ENCODE data around the gene DMTF1. TPM values are rescaled to one million over a fixed set of nuclear protein-coding genes. Genes with fewer than 3 reads are reported as not detected.
A peak's percentile ranks its signal among the peaks of the same experiment; 100 is the strongest.

The DMTF1 gene
- total and polyA plus RNA-seq, 2 experiments from 2014 or later: 44.6 to 68.7 TPM

DNA sequence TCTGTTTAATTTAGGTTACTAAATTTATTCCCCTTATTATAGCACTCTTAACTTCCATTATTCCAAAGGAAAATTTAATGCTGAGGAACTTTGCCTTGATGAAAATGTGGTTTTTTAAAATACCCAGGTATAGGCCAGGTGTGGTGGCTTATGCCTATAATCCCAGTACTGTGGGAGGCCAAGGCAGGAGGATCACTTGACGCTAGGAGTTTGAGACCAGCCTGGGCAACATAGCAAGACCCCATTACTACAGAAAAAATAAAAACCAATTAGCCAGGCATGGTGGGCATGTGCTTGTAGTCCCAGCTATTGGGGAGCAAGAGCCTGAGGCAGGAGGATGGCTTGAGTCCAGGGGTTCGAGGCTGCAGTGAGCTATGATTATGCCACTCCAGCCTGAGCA is 34.9 kb downstream of the DMTF1 start:
- TF ChIP-seq, protein P1, sequence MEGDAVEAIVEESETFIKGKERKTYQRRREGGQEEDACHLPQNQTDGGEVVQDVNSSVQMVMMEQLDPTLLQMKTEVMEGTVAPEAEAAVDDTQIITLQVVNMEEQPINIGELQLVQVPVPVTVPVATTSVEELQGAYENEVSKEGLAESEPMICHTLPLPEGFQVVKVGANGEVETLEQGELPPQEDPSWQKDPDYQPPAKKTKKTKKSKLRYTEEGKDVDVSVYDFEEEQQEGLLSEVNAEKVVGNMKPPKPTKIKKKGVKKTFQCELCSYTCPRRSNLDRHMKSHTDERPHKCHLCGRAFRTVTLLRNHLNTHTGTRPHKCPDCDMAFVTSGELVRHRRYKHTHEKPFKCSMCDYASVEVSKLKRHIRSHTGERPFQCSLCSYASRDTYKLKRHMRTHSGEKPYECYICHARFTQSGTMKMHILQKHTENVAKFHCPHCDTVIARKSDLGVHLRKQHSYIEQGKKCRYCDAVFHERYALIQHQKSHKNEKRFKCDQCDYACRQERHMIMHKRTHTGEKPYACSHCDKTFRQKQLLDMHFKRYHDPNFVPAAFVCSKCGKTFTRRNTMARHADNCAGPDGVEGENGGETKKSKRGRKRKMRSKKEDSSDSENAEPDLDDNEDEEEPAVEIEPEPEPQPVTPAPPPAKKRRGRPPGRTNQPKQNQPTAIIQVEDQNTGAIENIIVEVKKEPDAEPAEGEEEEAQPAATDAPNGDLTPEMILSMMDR (IDR thresholded peaks at IDR 0.05; ENCODE audit: low read depth, low read length): no peak
- Histone ChIP-seq H3K9me3 (ENCODE audit: low read depth) (no peaks in the 10 kb centered on the region), H3K27me3 (no peaks in the 10 kb centered on the region), H3K4me3 (no peak overlapping the region), H3K36me3 (peaks cover 95% of the 10 kb centered on the region), H3K4me1 (ENCODE audit: low read depth) (no peaks in the 10 kb centered on the region), H3K27ac (no peak overlapping the region)
- no peak for DNase-seq (ENCODE audit: low read depth in 1 of 2, low spot score in 1 of 2)

DNA sequence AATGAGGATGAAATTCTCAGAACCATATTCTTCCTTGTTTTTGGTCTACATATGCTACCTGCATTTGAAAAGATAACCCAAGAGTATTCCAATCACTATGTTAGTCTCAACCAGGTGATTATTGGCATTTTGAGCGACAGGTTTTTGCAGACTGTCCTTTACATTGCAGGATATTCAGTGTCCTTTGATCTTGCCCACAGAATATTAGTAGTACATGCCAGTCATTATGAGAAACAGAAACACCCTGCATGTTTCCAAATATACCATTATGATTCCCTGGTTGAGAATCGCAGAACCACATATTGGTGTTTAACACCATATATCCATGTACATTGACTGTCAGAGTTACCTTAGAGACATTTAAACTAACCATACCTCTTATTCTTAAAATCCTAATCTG is 36.7 kb downstream of the DMTF1 start:
- TF ChIP-seq, protein P1 (IDR thresholded peaks at IDR 0.05; ENCODE audit: low read depth, low read length): no peak
- Histone ChIP-seq H3K27me3 (no peaks in the 10 kb centered on the region), H3K36me3 (peaks cover 95% of the 10 kb centered on the region), H3K9me3 (ENCODE audit: low read depth) (no peaks in the 10 kb centered on the region), H3K27ac (no peak overlapping the region), H3K4me1 (ENCODE audit: low read depth) (no peaks in the 10 kb centered on the region), H3K4me3 (no peak overlapping the region)
- DNase-seq (ENCODE audit: low read depth in 1 of 2, low spot score in 1 of 2): no peak

DNA sequence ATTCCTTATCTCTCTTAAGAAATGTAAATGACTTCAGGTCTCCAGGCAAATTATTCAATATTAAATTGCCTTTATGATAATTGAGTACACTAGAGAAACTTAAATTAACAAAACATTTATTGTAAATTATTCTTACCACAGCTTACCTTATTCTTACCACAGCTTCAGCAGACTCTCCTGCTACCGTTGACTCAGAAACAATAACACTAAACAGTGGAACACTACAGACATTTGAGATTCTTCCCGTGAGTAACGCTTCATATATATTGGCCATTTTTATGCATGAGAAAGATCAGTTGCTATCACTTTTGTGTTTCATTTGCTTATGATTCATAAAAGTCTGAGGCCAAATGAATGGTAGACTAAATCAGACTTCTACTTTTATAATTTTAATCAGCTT is 38.5 kb downstream of the DMTF1 start:
- no peaks in the 10 kb centered on the region for H3K27me3 ChIP-seq
- TF ChIP-seq, protein P1 (IDR thresholded peaks at IDR 0.05; ENCODE audit: low read depth, low read length): no peak
- no peak overlapping the region for H3K27ac ChIP-seq
- DNase-seq (ENCODE audit: low read depth in 1 of 2, low spot score in 1 of 2): no peak
- H3K4me3 ChIP-seq: no peak overlapping the region
- H3K36me3 ChIP-seq: peaks cover 97% of the 10 kb centered on the region
- H3K4me1 ChIP-seq (ENCODE audit: low read depth): no peaks in the 10 kb centered on the region
- H3K9me3 ChIP-seq (ENCODE audit: low read depth): no peaks in the 10 kb centered on the region

DNA sequence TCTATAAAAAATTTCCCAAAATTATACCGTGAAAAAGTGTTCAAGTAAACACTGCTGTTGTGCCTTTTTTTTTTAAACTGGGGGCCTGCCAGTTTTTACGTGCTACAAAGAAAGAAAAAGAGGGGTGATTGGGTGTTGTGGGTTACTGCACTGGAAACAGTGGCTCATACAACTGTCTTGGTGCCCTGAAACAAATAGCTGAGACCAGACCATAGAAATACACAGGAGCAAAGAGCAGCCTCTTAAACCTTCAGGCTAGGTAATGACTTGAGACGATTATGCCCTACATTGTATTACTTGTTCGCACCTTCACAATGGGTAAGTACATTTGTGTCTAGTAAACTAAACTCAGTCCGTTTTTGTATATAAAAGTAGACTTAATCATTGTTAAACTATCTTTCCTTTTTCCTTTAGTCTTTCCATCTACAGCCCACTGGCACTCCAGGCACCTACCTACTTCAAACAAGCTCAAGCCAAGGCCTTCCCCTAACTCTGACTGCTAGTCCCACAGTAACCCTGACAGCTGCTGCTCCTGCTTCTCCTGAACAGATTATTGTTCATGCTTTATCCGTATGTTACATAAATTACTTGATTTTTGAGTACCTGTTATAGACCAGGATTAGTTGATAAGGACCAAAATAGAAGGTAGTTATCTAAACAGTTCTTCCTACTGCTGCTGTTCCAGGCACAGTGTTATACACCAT is 40.7 kb downstream of the DMTF1 start:
- H3K27me3 ChIP-seq: no peaks in the 10 kb centered on the region
- peaks cover 94% of the 10 kb centered on the region for H3K36me3 ChIP-seq
- TF ChIP-seq, protein P1 (IDR thresholded peaks at IDR 0.05; ENCODE audit: low read depth, low read length): no peak
- no peak overlapping the region for H3K4me3 ChIP-seq
- no peaks in the 10 kb centered on the region for H3K9me3 ChIP-seq (ENCODE audit: low read depth)
- H3K4me1 ChIP-seq (ENCODE audit: low read depth): no peaks in the 10 kb centered on the region
- no peak for DNase-seq (ENCODE audit: low read depth in 1 of 2, low spot score in 1 of 2)
- peak overlapping the region; percentile 58 for H3K27ac ChIP-seq

DNA sequence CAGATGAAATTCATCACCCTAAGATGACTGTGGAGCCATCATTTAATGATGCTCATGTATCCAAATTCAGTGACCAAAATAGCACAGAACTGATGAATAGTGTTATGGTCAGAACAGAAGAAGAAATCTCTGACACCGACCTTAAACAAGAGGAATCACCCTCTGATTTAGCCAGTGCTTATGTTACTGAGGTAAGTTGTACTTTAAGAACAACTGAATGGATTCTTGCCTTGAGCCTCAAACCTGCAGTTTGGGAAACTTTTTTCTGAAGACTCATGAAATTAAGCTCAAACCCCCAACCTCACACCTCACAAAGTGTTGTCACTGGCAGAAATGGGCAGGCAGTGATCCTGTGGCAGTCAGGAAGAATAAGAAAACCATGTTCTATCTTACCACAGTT is 41.7 kb downstream of the DMTF1 start:
- TF ChIP-seq, protein P1 (IDR thresholded peaks at IDR 0.05; ENCODE audit: low read depth, low read length): no peak
- no peak for DNase-seq (ENCODE audit: low read depth in 1 of 2, low spot score in 1 of 2)
- H3K9me3 ChIP-seq (ENCODE audit: low read depth): no peaks in the 10 kb centered on the region
- H3K36me3 ChIP-seq: peaks cover 93% of the 10 kb centered on the region
- H3K4me1 ChIP-seq (ENCODE audit: low read depth): no peaks in the 10 kb centered on the region
- peak overlapping the region; percentile 1 for H3K27ac ChIP-seq
- no peak overlapping the region for H3K4me3 ChIP-seq
- no peaks in the 10 kb centered on the region for H3K27me3 ChIP-seq

All from cardiac muscle cell (in vitro differentiated cells and primary cell).